Immature natural killer cell (primary cell): Measurements from ENCODE around the gene APOM. TPM values are rescaled to one million over a fixed set of nuclear protein-coding genes. Genes with fewer than 3 reads are reported as not detected.

Experiments
- DNase-seq, 3 donors: peaks; one replicate each; pipeline ENCODE4 v3.0.0; 2022; ENCODE audit warnings: mixed read lengths in 1 of 3
- H3K27ac Mint-ChIP-seq, 6 donors: one replicate each; pipeline ENCODE4 v1.8.0; 2020; ENCODE audit warnings: mixed read lengths in 6 of 6, mild to moderate bottlenecking in 5 of 6, inconsistent platforms in 4 of 6, moderate library complexity in 3 of 6
- H3K27me3 Mint-ChIP-seq, 3 donors: one replicate each; pipeline ENCODE4 v1.8.0; 2020 to 2021; ENCODE audit warnings: low read depth in 3 of 3, mild to moderate bottlenecking in 3 of 3, mixed read lengths in 3 of 3, moderate library complexity in 3 of 3, inconsistent platforms in 1 of 3
- H3K36me3 Mint-ChIP-seq, 3 donors: one replicate each; pipeline ENCODE4 v1.8.0; 2020; ENCODE audit warnings: mixed read lengths in 3 of 3, inconsistent platforms in 2 of 3, mild to moderate bottlenecking in 2 of 3
- H3K4me1 Mint-ChIP-seq, 2 donors: one replicate each; pipeline ENCODE4 v1.8.0; 2020; ENCODE audit warnings: inconsistent platforms in 2 of 2, mild to moderate bottlenecking in 2 of 2, mixed read lengths in 2 of 2, moderate library complexity in 1 of 2
- H3K4me3 Mint-ChIP-seq, 5 donors: one replicate each; pipeline ENCODE4 v1.8.0; 2020; ENCODE audit warnings: mild to moderate bottlenecking in 5 of 5, mixed read lengths in 5 of 5, inconsistent platforms in 3 of 5, moderate library complexity in 3 of 5
- H3K9me3 Mint-ChIP-seq, 6 donors: one replicate each; pipeline ENCODE4 v1.8.0; 2020; ENCODE audit warnings: mild to moderate bottlenecking in 6 of 6, mixed read lengths in 6 of 6, inconsistent platforms in 4 of 6, moderate library complexity in 3 of 6
- polyA plus RNA-seq, 3 donors: library from polyadenylated mRNA; unstranded; fragments of 300-500 nt; fragmentation: Illumina TruSeq; gene quantifications; one replicate each; pipeline ENCODE4 v1.2.3, GENCODE V29; 2021

The APOM gene
- polyA plus RNA-seq, 3 donors from 2014 or later: 1.8 to 5.7 (median 3.9) TPM

DNA sequence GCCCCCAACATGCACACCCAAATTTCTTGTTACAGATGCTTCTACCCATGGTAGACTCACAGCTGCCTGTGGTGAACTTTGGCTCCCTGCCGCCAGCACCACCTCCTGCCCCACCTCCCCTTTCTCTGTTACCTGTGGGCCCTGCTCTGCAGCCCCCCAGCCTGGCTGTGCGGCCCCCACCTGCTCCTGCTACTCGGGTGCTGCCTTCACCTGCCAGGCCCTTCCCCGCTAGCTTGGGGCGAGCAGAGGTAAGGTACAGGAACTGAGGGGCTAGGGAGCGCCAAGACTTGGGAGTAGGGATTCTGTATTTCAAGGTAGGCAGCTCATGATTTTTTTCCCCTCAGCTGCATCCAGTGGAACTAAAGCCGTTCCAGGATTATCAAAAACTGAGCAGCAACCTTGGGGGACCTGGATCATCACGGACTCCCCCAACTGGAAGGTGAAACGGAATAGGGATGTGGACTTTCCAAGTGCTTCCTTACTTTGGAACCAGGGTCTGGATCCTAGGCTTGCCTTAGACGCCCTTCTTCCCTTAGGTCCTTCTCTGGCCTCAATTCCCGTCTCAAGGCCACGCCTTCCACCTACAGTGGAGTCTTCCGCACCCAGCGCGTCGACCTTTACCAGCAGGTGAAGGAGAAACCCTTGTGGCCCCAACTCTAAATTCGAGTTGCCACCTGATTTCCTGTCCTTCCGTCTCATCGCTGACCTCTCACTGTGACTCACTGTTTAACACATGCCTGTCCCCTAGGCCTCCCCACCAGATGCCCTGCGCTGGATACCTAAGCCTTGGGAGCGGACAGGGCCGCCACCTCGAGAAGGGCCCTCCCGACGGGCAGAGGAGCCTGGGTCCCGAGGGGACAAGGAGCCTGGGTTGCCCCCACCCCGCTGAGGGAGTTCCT is 18.7 kb upstream of the APOM start:
- Mint-ChIP-seq H3K27ac (peak overlapping the region in 2 of 6 donors; percentile 31 to 39), H3K4me1 (no peaks in the 10 kb centered on the region), H3K27me3 (peaks cover 2 to 7% (median 6%) of the 10 kb centered on the region in 3 donors), H3K4me3 (no peak overlapping the region), H3K9me3 (no peaks in the 10 kb centered on the region), H3K36me3 (peaks cover 10 to 38% (median 11%) of the 10 kb centered on the region in 3 donors)
- no peak for DNase-seq

DNA sequence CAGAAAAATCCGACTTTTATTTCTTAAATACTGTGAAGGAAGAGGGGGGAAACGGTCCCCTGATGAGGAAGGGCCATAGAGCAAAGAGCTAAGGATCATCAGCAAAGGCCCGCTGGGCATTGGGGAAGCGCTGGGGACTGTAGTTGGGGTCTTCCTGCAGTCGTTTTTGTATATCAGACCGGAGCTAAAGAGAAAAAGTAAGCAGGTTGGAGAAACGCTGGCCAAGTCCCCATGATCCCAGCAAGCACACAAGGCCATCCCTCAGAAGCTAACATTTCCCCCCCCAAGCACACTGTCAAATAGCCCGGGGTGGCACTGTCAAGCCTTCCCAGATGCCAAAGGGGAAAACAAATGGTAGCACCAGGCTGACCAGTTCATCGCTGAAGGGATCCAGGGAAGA is 16.7 kb upstream of the APOM start:
- Mint-ChIP-seq H3K36me3 (peaks cover 9 to 39% (median 10%) of the 10 kb centered on the region in 3 donors), H3K27ac (peak overlapping the region in 3 of 6 donors; percentile 46 to 64 (median 55)), H3K4me3 (no peak overlapping the region), H3K4me1 (no peaks in the 10 kb centered on the region), H3K27me3 (peaks cover 2 to 6% (median 5%) of the 10 kb centered on the region in 3 donors), H3K9me3 (no peaks in the 10 kb centered on the region)
- DNase-seq: no peak

DNA sequence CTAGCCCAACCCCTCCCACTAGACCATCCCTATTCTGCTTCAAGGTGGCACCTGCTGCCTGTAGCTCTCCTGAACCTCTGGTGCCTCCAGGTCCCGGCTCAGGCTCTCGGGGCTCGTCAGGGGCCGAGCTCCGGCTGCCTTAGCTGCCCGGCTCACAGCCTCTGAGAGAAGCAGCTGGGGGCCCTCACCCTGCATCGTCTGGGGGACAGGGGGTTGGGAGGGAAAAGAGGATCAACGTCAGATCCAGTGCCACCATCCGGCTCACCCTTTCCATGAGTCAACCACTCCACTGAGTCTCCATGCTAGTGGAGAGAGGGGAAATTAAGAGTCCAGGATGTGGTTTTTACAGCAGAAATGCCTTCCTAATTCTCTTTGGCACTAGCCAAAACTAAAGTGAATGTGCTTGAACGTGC is 16.2 kb upstream of the APOM start:
- Mint-ChIP-seq H3K4me1 (no peaks in the 10 kb centered on the region), H3K27me3 (peaks cover 2 to 6% (median 5%) of the 10 kb centered on the region in 3 donors), H3K36me3 (peaks cover 8 to 39% (median 10%) of the 10 kb centered on the region in 3 donors), H3K27ac (peak overlapping the region in 1 of 6 donors; percentile 64), H3K4me3 (no peak overlapping the region), H3K9me3 (no peaks in the 10 kb centered on the region)
- DNase-seq: no peak

DNA sequence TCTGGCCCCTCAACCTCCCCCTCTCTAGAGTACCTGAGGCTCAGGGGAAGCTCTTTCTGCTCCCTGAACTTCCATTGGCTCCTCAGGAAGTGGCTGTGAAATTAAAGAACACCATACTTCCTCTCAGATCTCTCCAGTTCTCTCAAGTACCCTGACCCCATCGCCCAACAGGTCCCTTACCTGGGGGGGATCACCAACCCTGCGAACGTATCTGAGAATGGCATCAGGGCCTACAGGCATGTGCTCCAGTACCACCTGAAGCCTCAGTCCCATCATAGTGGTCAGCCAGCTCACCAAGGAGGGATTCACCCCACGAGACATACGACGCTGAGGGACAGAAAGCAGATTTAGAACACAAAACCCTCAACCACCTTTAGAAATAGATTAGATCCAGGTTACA is 15.1 kb upstream of the APOM start:
- DNase-seq: no peak
- Mint-ChIP-seq H3K27ac (no peak overlapping the region), H3K36me3 (peaks cover 8 to 44% (median 15%) of the 10 kb centered on the region in 3 donors), H3K9me3 (no peaks in the 10 kb centered on the region), H3K4me1 (peaks cover 0 to 5% of the 10 kb centered on the region in 2 donors), H3K27me3 (peaks cover 0 to 6% (median under 1%) of the 10 kb centered on the region in 3 donors), H3K4me3 (no peak overlapping the region)

DNA sequence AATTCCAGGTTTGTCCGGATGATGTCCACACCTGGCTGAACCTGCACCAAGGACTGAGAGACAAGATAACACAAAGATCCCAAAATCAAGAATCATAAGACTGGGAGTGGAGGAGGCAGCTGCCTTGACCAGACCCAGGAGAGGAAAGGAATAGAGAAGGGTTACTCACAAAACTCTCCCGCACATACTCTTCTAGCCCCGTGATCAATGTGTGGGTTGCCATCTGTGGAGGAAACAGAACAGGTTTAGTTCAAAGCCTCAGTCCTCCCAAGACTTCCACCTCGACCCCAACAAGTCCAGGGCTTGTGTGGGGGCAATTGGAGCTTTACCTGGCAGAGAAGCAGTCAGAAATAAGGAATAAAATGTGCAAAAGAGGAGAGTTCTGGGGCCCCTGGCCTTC is 14.3 kb upstream of the APOM start:
- Mint-ChIP-seq H3K9me3 (no peaks in the 10 kb centered on the region), H3K27ac (no peak overlapping the region), H3K4me3 (no peak overlapping the region), H3K27me3 (peaks cover 0 to 5% (median 0%) of the 10 kb centered on the region in 3 donors), H3K36me3 (peaks cover 7 to 44% (median 14%) of the 10 kb centered on the region in 3 donors), H3K4me1 (peaks cover 0 to 7% of the 10 kb centered on the region in 2 donors)
- DNase-seq: no peak

DNA sequence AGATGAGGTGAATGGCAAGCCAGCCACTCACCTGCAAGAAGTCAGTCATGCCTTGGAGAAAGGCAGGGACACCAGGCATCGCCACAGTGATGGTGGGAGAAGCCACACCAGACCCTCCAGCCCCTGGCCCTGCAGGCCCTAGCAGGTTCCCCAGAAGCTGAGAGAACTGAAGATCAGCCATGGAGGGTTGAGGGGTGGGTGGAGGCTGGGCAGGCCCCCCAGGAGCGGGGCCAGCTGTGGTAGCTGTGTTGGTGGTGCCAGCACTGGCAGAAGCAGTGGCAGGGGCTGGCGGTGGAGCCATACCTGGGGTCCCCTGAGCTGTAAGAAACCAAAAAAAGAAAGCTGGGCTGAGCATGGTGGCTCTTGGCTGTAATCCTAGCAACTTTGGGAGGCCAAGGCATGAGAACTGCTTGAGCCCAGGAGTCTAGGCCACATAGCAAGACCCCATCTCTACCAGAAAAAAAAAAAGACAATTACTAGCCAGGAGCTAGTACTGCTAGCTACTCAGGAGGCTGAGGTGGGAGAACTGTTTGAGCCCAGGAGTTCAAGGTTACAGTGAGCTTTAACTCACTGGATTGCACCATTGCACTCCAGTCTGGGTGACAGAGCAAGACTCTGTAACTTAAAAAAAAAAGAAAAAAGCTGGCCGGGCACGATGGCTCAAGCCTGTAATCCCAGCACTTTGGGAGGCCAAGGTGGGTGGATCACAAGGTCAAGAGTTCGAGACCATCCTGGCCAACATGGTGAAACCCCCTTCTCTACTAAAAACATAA is 12.7 kb upstream of the APOM start:
- Mint-ChIP-seq H3K9me3 (no peaks in the 10 kb centered on the region), H3K4me3 (no peak overlapping the region), H3K27ac (no peak overlapping the region), H3K36me3 (peaks cover 11 to 51% (median 14%) of the 10 kb centered on the region in 3 donors), H3K4me1 (peaks cover 0 to 7% of the 10 kb centered on the region in 2 donors), H3K27me3 (peaks cover 0 to 3% (median 0%) of the 10 kb centered on the region in 3 donors)
- DNase-seq: no peak

DNA sequence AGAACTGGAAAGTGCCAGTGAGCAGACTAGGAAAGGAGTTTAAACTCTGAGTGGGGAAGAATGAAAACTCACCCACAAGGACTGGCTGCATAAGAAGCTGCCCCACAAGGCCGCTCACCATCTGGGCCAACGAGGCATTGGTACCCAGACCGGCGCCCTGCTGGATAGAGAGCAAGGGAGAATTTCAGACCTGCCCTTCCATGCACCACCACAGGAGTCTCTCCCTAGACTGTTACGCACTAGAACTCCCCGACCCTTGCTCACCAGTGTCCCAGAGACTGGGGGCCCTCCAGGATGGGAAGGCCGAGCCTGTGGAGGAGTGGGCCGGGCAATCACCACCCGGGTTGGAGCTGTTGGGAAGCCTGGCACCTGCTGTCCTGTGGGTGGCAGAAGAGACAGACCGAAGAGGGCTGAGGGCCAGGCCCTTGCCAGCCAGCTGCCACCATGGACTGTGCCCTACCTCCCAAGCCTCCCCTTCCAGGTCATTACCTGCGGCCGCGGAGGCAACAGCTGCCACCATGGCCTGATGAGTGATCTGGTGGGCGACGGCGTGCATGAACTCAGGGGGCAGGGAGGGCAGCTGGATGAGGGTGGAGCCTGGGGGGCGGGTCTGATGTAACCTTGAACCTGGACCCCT is 11.8 kb upstream of the APOM start:
- peaks cover 11 to 56% (median 14%) of the 10 kb centered on the region in 3 donors for H3K36me3 Mint-ChIP-seq
- H3K9me3 Mint-ChIP-seq: no peaks in the 10 kb centered on the region
- no peak for DNase-seq
- peaks cover 0 to 7% of the 10 kb centered on the region in 2 donors for H3K4me1 Mint-ChIP-seq
- no peak overlapping the region for H3K27ac Mint-ChIP-seq
- peaks cover 0 to 5% (median 0%) of the 10 kb centered on the region in 3 donors for H3K27me3 Mint-ChIP-seq
- H3K4me3 Mint-ChIP-seq: no peak overlapping the region

DNA sequence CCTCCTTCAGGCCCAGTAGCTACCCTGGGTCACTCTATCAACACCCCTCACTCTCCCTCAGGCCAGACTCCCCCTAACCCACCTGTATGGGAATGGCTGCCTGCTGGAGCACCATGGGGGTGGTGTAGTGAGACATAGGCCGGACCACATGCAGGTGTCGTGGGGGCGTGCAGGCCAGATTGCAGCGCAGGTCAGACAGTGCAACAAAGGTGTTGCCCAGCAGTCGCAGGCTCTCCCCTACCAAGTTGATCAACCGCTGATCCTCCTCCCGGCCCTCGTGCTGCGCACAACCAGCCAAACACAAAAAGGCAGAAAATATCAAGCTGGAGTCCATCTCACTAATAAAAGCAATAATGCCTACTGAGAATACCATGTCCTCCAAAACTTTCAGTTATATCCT is 10.4 kb upstream of the APOM start:
- Mint-ChIP-seq H3K4me1 (peaks cover 10 to 19% of the 10 kb centered on the region in 2 donors), H3K27me3 (peaks cover 0 to 5% (median 0%) of the 10 kb centered on the region in 3 donors), H3K9me3 (no peaks in the 10 kb centered on the region), H3K27ac (peak overlapping the region in 3 of 6 donors; percentile 61 to 74 (median 69)), H3K36me3 (peaks cover 11 to 57% (median 19%) of the 10 kb centered on the region in 3 donors), H3K4me3 (no peak overlapping the region)
- DNase-seq: no peak

DNA sequence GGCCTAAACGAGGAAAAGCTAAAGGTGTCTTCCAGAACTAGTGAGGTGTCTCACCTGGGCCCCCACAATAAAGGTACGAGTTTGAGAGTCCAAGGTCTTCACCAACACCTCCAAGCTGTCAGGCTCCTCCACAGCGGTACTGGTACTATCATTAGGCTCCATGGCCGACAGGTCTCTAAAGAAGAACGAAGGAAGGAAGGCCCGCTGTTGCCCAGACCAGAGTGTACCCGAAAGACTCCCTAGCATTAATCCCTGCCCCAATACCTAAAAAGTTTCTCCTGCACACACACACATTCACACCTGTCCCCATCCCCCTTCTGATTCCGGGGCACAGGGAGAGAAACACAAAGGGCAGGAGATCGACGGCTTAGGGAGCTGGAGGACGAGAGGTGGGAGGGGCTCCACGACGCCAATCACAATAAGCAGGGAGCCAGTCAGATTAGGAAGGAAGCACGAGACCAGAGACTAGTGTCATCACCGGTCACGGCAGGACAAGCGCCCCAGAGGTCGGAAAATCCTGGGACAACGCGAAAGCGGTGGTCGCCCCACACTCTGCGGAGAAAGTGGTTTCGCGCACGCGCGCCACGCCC is 4.0 kb upstream of the APOM start:
- no peak for DNase-seq
- H3K4me3 Mint-ChIP-seq: peak overlapping the region; percentile 95 to 99 (median 95)
- H3K9me3 Mint-ChIP-seq: no peaks in the 10 kb centered on the region
- peaks cover 49 to 63% of the 10 kb centered on the region in 2 donors for H3K4me1 Mint-ChIP-seq
- peak overlapping the region; percentile 98 to 100 (median 100) for H3K27ac Mint-ChIP-seq
- peaks cover 16 to 24% (median 16%) of the 10 kb centered on the region in 3 donors for H3K27me3 Mint-ChIP-seq
- peaks cover 8 to 25% (median 11%) of the 10 kb centered on the region in 3 donors for H3K36me3 Mint-ChIP-seq

DNA sequence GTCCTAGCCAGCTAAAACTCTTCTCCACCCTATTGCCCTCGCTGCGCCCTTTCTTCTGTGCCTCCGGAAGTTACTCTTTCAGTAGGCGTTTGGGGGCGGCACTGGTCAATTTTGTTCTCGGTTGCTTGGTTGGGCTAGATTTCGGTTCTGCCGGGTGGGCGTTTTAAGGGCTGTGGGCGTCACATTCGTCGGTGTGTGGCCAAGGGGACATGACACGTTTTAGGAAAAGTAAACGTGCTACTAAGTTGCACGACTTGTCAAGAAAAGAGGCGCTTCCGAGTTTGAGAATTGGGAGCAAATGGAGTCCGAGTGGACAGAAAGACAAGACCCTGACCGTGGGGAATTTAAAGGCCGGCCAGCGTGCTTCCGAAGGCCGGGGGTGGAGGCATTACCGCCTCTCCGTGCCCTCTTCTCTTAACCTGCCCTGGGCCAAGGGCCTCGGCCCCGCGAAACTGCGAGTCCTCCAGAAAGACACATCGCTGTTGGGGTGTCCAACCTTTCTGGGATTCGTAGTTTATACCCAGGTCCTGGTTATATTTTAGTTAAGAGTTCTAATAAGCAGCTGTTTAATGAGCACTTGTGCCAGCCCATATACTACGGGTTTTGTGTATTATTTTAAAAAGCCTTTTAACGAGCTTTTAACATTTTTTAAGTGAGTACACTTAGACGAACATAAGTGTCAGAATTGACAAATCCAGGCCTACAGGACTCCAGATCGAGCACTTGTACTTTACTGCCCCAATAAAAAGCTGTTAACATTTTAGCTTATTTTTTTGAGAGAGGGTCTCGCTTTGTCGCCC is 2.6 kb upstream of the APOM start:
- Mint-ChIP-seq H3K27ac (peak overlapping the region; percentile 98 to 100 (median 100)), H3K36me3 (peaks cover 4 to 19% (median 11%) of the 10 kb centered on the region in 3 donors), H3K4me1 (peaks cover 58 to 77% of the 10 kb centered on the region in 2 donors), H3K27me3 (peaks cover 16 to 24% (median 16%) of the 10 kb centered on the region in 3 donors), H3K9me3 (no peaks in the 10 kb centered on the region), H3K4me3 (peak overlapping the region; percentile 95 to 99 (median 95))
- peak; percentile 93 to 96 (median 95) for DNase-seq

DNA sequence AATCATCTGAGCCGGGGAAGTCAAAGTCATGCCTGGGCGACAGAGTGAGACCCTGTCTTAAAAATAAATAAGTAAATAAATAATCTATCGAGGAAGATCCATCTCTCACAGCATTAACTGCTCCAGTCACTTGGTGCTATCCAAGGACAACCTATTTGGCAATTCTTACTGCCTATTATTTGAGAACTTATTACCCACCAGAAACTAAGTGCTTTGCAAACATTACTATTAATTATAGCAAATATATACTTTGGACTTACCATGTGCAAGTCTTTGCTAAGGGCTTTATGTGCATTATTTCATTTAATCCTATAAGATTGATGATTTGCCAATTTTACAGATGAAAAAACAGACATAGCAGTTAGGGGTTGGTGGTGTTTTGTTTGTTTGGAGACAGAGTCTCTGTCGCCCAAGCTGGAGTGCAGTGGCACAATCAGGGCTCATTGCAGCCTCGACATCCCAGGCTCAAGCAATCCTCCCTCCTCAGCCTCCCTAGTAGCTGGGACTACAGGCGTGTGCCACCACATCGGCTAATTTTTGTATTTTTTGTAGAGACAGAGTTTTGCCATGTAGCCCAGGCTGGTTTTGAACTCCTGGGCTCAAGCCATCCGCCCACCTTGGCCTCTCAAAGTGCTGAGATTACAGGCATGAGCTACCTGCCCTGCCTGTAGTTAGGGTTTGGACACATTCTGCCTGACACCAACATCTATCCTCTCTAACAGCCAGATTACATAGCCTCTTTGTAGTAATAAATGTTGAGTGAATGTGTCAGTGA is 933 bp upstream of the APOM start:
- peak overlapping the region in 3 of 6 donors; percentile 4 to 71 (median 43) for H3K27ac Mint-ChIP-seq
- H3K4me3 Mint-ChIP-seq: peak overlapping the region in 2 of 5 donors; percentile 35 to 38
- peaks cover 68 to 86% of the 10 kb centered on the region in 2 donors for H3K4me1 Mint-ChIP-seq

More for the DNA sequence above, 933 bp upstream of the APOM start:
- Mint-ChIP-seq H3K27me3 (peaks cover 16 to 22% (median 16%) of the 10 kb centered on the region in 3 donors), H3K9me3 (no peaks in the 10 kb centered on the region), H3K36me3 (peaks cover 4 to 10% (median 5%) of the 10 kb centered on the region in 3 donors)
- no peak for DNase-seq
